Measurements from ENCODE around the gene RAI1. TPM values are rescaled to one million over a fixed set of nuclear protein-coding genes. Genes with fewer than 3 reads are reported as not detected.
A peak's percentile ranks its signal among the peaks of the same experiment; 100 is the strongest.

The RAI1 gene
- total RNA-seq, 4 donors from 2014 or later: 12.8 to 51.2 (median 47.6) TPM

DNA sequence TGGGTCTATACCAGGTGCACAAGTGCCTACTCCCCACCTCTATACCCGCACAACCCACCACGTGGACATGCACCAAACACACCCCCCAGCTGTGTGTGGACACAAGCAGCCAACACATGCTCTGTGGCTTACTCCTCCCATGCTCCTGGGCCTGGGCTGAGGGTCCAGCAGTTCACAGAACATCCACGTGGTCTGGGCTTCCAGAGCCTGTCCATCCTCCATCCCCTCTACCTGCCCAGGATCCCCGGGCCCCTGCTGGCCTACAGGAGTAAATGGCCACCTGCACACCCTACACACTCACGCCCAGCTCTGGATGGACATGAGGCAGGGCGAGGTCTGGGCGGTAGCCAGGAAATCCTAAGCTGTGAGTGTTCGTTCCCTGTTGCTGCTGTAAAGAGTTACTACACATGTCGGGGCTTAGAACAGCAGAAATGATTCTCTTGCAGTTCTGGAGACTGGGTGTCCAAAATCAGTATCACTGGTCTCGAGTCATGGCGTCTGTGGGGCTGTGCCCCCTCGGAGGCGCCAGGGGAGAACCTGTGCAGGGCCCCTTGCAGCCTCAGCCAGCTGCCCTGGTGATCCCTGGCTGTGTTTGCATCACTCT lies 15.0 kb upstream of the RAI1 start:
- no peak for DNase-seq
- Histone ChIP-seq H3K4me1 (peaks cover 0 to 9% (median 4%) of the 10 kb centered on the region in 4 donors), H3K4me3 (no peak overlapping the region), H3K27me3 (no peaks in the 10 kb centered on the region), H3K27ac (no peak overlapping the region), H3K9me3 (no peaks in the 10 kb centered on the region), H3K36me3 (no peaks in the 10 kb centered on the region)
- TF ChIP-seq POLR2A (IDR thresholded peaks at IDR 0.05) (no peak), CTCF (IDR thresholded peaks at IDR 0.05) (peak in 1 of 6 experiments; percentile 3)

DNA sequence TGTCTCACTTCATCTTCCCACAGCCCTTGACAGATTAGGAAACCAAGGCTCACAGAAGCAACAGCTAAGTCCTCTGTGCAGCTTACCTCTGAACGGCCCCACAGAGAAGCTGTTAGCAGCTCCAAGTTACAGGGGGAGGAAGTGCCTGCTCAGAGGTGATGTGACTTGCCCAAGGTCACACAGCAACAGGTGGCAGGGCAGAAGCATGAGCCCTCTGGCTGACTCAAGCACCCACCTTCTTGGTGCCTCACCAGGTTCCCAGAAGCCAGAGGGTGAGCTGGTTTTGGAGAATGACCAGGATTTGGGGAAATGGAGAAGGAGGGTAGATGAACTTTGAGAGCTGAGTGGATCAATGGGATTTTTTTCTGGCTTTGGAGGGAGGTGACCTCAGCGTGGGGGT lies 14.0 kb upstream of the RAI1 start:
- H3K36me3 ChIP-seq: no peaks in the 10 kb centered on the region
- H3K27me3 ChIP-seq: no peaks in the 10 kb centered on the region
- peaks cover 0 to 10% (median 5%) of the 10 kb centered on the region in 4 donors for H3K4me1 ChIP-seq
- H3K4me3 ChIP-seq: no peak overlapping the region
- TF ChIP-seq POLR2A (IDR thresholded peaks at IDR 0.05): no peak
- no peak for TF ChIP-seq CTCF (IDR thresholded peaks at IDR 0.05)
- no peak overlapping the region for H3K27ac ChIP-seq
- no peak for DNase-seq
- H3K9me3 ChIP-seq: no peaks in the 10 kb centered on the region

GRCh38 chr17:17667947-17668346 lies 13.3 kb upstream of the RAI1 start:
- no peak for DNase-seq
- Histone ChIP-seq H3K36me3 (no peaks in the 10 kb centered on the region), H3K27me3 (no peaks in the 10 kb centered on the region), H3K4me1 (peaks cover 0 to 10% (median 5%) of the 10 kb centered on the region in 4 donors), H3K4me3 (no peak overlapping the region), H3K9me3 (no peaks in the 10 kb centered on the region), H3K27ac (peak overlapping the region in 1 of 4 donors; percentile 37)
- TF ChIP-seq POLR2A (IDR thresholded peaks at IDR 0.05) (no peak), CTCF (IDR thresholded peaks at IDR 0.05) (no peak)

DNA sequence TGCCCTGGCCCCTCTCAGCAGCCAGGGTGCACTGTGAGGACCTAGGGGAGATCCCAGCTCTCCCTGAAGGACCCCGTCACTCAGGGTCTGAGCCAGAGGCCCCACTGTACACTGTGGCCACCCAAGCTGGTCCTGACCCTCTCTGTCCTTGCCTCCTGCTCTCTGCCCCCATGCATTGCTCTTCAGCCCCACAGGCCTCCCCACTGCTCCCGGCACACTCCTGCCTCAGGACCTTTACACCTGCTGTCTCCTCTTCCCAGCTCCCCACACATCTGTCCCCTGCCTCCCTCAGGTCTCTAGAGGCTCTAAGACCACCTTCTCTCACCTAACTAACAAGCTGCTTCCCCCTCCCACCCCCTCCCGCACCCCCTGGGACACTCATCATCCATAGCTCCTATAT lies 12.9 kb upstream of the RAI1 start:
- no peaks in the 10 kb centered on the region for H3K9me3 ChIP-seq
- no peak overlapping the region for H3K4me3 ChIP-seq
- no peaks in the 10 kb centered on the region for H3K27me3 ChIP-seq
- no peak for DNase-seq
- peak overlapping the region in 1 of 4 donors; percentile 37 for H3K27ac ChIP-seq
- H3K4me1 ChIP-seq: peaks cover 0 to 10% (median 3%) of the 10 kb centered on the region in 4 donors
- no peak for TF ChIP-seq CTCF (IDR thresholded peaks at IDR 0.05)
- TF ChIP-seq POLR2A (IDR thresholded peaks at IDR 0.05): no peak
- no peaks in the 10 kb centered on the region for H3K36me3 ChIP-seq

GRCh38 chr17:17668775-17669579 lies 12.3 kb upstream of the RAI1 start:
- H3K4me3 ChIP-seq: no peak overlapping the region
- no peak for DNase-seq
- no peaks in the 10 kb centered on the region for H3K36me3 ChIP-seq
- H3K4me1 ChIP-seq: peaks cover 0 to 10% (median 0%) of the 10 kb centered on the region in 4 donors
- H3K27me3 ChIP-seq: no peaks in the 10 kb centered on the region
- no peak overlapping the region for H3K27ac ChIP-seq
- no peaks in the 10 kb centered on the region for H3K9me3 ChIP-seq
- TF ChIP-seq POLR2A (IDR thresholded peaks at IDR 0.05): no peak
- no peak for TF ChIP-seq CTCF (IDR thresholded peaks at IDR 0.05)
